K562 (cell line): Measurements from ENCODE around the gene KCNH2. TPM values are rescaled to one million over a fixed set of nuclear protein-coding genes. Genes with fewer than 3 reads are reported as not detected.
A peak's percentile ranks its signal among the peaks of the same experiment; 100 is the strongest.

Experiments
- CCNT2 ChIP-seq: IDR thresholded peaks from 2 replicates; pipeline ENCODE4 v1.6.1; 2011; ENCODE audit warnings: borderline replicate concordance, low read depth, mild to moderate bottlenecking, moderate library complexity, mixed read lengths, low read length; ENCODE audit not compliant: insufficient read length; ENCODE audit errors: extremely low read depth
- CREM ChIP-seq: IDR thresholded peaks from 2 replicates; pipeline ENCODE4 v1.6.1; 2014; ENCODE audit warnings: antibody characterized with exemption, low read depth
- ELF2 ChIP-seq: fragments of 250-450 bp; sonication (Bioruptor Pico); IDR thresholded peaks from 2 replicates; pipeline ENCODE4 v1.5.0; 2021; ENCODE audit warnings: mild to moderate bottlenecking
- ELF4 ChIP-seq: fragments of 450-650 bp; formaldehyde crosslinking; IDR thresholded peaks from 2 replicates; pipeline ENCODE4 v1.4.0; 2022; ENCODE audit warnings: missing genetic modification characterization
- HMG20B ChIP-seq: fragments of 250-450 bp; sonication (Bioruptor Pico); IDR thresholded peaks from 2 replicates; pipeline ENCODE4 v1.5.0; 2021; ENCODE audit warnings: mild to moderate bottlenecking
- KLF10 ChIP-seq: fragments of 250-450 bp; sonication (Bioruptor Pico); IDR thresholded peaks from 2 replicates; pipeline ENCODE4 v1.6.1; 2021; ENCODE audit warnings: matching md5 sums
- MIER1 ChIP-seq: fragments of 450-650 bp; IDR thresholded peaks from 2 replicates; pipeline ENCODE4 v1.6.1; 2016; ENCODE audit warnings: antibody characterized with exemption, mild to moderate bottlenecking, low read depth
- NCOA6 ChIP-seq: fragments of 450-650 bp; IDR thresholded peaks from 2 replicates; pipeline ENCODE4 v1.6.1; 2017; ENCODE audit warnings: mild to moderate bottlenecking
- PRMT5 ChIP-seq: sonication (generic); formaldehyde crosslinking; IDR thresholded peaks from 2 replicates; pipeline ENCODE4 v1.5.0; 2020; ENCODE audit warnings: missing genetic modification reagents
- PTRF ChIP-seq: fragments of 450-650 bp; IDR thresholded peaks from 2 replicates; pipeline ENCODE4 v1.6.1; 2016; ENCODE audit warnings: mild to moderate bottlenecking, missing genetic modification characterization, missing compliant biosample characterization
- PYGO2 ChIP-seq: fragments of 450-650 bp; IDR thresholded peaks from 2 replicates; pipeline ENCODE4 v1.6.1; 2016; ENCODE audit warnings: mild to moderate bottlenecking, missing genetic modification characterization, moderate library complexity, missing compliant biosample characterization
- RBBP5 ChIP-seq: fragments of 200-600 bp; sonication (generic); IDR thresholded peaks from 2 replicates; pipeline ENCODE4 v1.6.1; 2012; ENCODE audit warnings: borderline replicate concordance, mild to moderate bottlenecking, low read length, control low read depth, inconsistent platforms; ENCODE audit not compliant: insufficient read depth, poor library complexity, severe bottlenecking
- SLC30A9 ChIP-seq: fragments of 250-450 bp; sonication (Bioruptor Pico); IDR thresholded peaks from 2 replicates; pipeline ENCODE4 v1.8.0; 2022; ENCODE audit warnings: mild to moderate bottlenecking, moderate library complexity
- SUPT5H ChIP-seq: fragments of 450-650 bp; IDR thresholded peaks from 2 replicates; pipeline ENCODE4 v1.6.1; 2016
- TBP ChIP-seq: optimal IDR thresholded peaks from 2 replicates; pipeline ENCODE3; 2011; ENCODE audit warnings: low read depth, low read length, improper control_type of control experiment
- ZBTB34 ChIP-seq: fragments of 250-450 bp; sonication (Bioruptor Pico); IDR thresholded peaks from 2 replicates; pipeline ENCODE4 v1.8.0; 2021; ENCODE audit warnings: mild to moderate bottlenecking, moderate library complexity
- ZBTB40 ChIP-seq, 2 experiments: fragments of 450-650 bp in 1 of 2; sonication (generic) in 1 of 2; formaldehyde crosslinking in 1 of 2; IDR thresholded peaks; 2 replicates each; pipeline versions ENCODE4 v1.7.1 to v1.9.0; 2016 to 2022; ENCODE audit warnings: inconsistent platforms in 1 of 2, mild to moderate bottlenecking in 1 of 2, missing genetic modification reagents in 1 of 2
- ZNF184 ChIP-seq: sonication (generic); formaldehyde crosslinking; IDR thresholded peaks from 2 replicates; pipeline ENCODE4 v1.5.0; 2020; ENCODE audit warnings: missing genetic modification reagents
- ZZZ3 ChIP-seq: fragments of 450-650 bp; IDR thresholded peaks from 2 replicates; pipeline ENCODE4 v1.6.1; 2016; ENCODE audit warnings: antibody characterized with exemption, mild to moderate bottlenecking, moderate library complexity
- polyA plus RNA-seq, 8 experiments: library from polyadenylated mRNA; depleted of rRNA in 4 of 8; stranded (reverse) in 5 of 8; unstranded in 3 of 8; fragments of >200 nt; fragmentation: Nextera tagmentation in 2 of 8; fragmentation: Illumina TruSeq in 1 of 8; extraction: Ambion mirVana in 2 of 8; extraction: Trizol in 1 of 8; gene quantifications; 2 replicates each; pipeline versions ENCODE4 v1.2.1 to v1.2.3, GENCODE V29; 2011 to 2014; ENCODE audit warnings: inconsistent platforms in 1 of 8, missing spikeins in 1 of 8
- total RNA-seq, 7 experiments: library from RNA; depleted of rRNA in 6 of 7; stranded (reverse); fragments of >200 nt in 6 of 7; fragmentation: Illumina TruSeq in 2 of 7; extraction: Trizol in 2 of 7; gene quantifications; 2 replicates each; pipeline versions ENCODE4 v1.2.1 to v1.2.3, GENCODE V29; 2011 to 2021; ENCODE audit warnings: low replicate concordance in 1 of 7

Gene KCNH2
- total and polyA plus RNA-seq, 9 of the 15 experiments (the other 6 are each of a cell fraction or from before 2014, with no cell fraction given) = 18.1 to 368 (median 218) TPM

GRCh38 chr7:150954986-150955518 lies 23.1 kb downstream of the KCNH2 start (continued):
- 0 out of 2 replicates have a peak, but pooled peaks have one; percentile 8 for TF ChIP-seq ELF4 (CRISPR knock-in tag)
- TF ChIP-seq ZNF184 (CRISPR knock-in tag) = no peak
- TF ChIP-seq PRMT5 (CRISPR knock-in tag) = 0 out of 2 replicates have a peak, but pooled peaks have one; percentile 21
- 0 out of 2 replicates have a peak, but pooled peaks have one; percentile 27 for TF ChIP-seq ZBTB40 (IDR thresholded peaks at IDR 0.05)
- no peak for TF ChIP-seq ZBTB40 (CRISPR knock-in tag; IDR thresholded peaks at IDR 0.05)
- TF ChIP-seq ELF2 (CRISPR knock-in tag) = peak; percentile 30; the same call in 1 of the 2 replicates
- TF ChIP-seq CREM = no peak
- no peak for TF ChIP-seq KLF10 (CRISPR knock-in tag)
- TF ChIP-seq ZBTB34 (CRISPR knock-in tag) = no peak
- TF ChIP-seq ZZZ3 = no peak
- TF ChIP-seq TBP = peak; percentile 5
- no peak for TF ChIP-seq SLC30A9 (CRISPR knock-in tag)
- TF ChIP-seq SUPT5H = no peak
- TF ChIP-seq HMG20B = no peak
- TF ChIP-seq PYGO2 (tag) = no peak
- 0 out of 2 replicates have a peak, but pooled peaks have one; percentile 26 for TF ChIP-seq MIER1
- TF ChIP-seq RBBP5 = peak; percentile 78
- TF ChIP-seq PTRF (tag) = no peak
- no peak for TF ChIP-seq NCOA6
- TF ChIP-seq CCNT2 = no peak
